NCI-H446 treated with DMSO at 0.1 percent for 48 hours (cell line): ENCODE data around the gene PROX1.

ENCODE experiments used
- DNase-seq: peaks from one replicate; lab custom pipeline; 2025; lab: John Stamatoyannopoulos, UW

Gene PROX1

GRCh38 chr1:213997772-213998107 lies 10.0 kb downstream of the PROX1 start:
- DNase-seq, result no peak

DNA sequence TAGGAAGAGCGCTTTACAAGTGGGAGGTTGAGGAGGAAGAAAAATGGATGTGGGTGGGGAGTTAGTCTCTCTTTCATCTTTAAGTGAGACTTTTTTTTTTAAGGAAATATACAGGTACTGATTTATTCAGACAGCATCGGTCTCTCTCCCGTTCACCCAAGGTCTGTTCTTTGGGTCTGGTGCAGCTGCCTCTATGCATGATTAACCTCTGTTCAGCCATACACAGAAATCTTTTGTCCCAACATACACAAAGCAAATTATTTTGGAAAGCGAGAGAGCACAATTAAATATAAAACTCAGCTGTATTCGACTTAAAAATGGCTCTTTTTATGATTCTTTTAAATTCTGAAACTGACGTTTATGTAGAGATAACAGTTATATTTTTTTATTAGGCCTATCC lies 11.0 kb downstream of the PROX1 start:
- DNase-seq, result no peak

DNA sequence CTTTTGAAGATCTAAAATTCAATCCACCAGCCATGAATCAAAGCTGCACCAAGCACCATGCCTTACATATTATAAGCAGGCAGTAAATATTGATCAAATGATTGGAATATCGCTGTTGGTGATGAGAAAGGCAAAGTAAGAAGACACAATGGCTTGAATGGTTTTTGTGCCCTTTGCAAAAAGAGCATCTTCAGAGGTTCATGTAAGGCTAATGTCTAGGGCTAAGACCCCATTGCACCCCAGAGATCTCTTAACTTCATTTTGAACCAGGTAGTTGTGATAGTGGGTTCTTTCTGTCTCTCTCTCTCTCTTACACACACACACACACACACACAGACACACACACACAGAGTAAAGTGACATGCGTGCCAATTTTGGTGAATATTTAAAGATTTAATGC lies 12.0 kb downstream of the PROX1 start:
- no peak for DNase-seq

GRCh38 chr1:214002060-214002459 lies 14.3 kb downstream of the PROX1 start:
- DNase-seq, result no peak

DNA sequence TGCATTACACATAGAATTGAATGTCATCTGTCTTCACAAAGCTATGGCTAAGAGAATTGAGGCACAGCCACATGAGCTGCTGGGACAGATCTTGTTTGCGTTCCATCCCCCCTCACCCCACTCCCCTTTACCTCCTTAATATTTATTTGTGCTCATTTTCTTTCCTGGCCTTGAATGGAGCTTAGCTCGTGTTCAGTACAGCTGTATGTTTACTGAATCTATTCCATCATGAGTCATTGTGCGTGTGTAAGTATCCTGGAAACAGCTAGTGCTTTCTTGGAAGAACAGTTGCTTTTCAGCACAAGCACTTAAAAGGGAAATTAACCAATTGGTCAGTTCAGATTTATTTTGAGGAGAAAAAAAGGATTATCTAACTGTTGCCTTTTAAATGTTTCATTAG lies 14.7 kb downstream of the PROX1 start:
- DNase-seq, result peak; percentile 94

DNA sequence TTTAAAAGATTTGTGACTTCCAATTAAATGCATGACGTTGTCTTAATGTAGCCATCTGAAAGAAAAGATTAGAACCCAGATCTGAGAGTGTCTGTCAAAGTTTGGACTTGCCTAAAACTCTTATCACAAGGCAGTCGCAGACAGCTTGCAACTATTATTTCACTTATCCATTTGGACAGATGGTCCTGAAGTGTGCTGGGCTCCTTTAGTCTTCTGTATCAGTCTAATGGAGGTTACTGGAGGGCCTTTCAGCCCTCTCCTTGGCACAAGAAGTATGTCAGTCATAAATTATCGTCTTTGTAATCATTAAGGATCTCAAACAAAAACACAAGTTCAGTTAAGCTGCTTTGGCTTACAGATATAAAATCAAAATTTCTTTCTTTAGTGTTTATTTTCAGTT lies 15.5 kb downstream of the PROX1 start:
- peak; percentile 95 for DNase-seq

- peak; percentile 89 for DNase-seq
Measured at GRCh38 chr1:214004014-214004413, 16.2 kb downstream of the PROX1 start.

DNA sequence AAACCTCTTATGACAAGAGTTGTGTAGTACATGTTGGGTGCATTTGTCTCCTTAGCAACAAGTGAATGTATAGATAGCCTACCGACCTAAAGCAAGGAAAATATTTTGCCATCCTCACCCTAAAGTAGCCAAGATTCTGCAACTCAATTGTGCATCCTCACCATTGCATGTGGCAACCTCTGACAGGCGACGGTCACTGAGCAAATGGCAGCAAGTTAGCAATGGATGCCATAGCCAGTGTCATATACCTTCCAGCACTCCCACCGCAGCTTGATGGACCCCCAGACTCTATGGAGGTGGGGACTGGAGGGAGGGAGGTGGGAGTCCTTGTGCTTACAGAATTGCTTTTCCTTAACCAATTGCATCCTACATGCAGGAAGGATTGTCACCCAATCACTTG lies 17.0 kb downstream of the PROX1 start:
- DNase-seq, result no peak

- DNase-seq, result no peak
Measured at GRCh38 chr1:214005708-214006107, 17.9 kb downstream of the PROX1 start.

- DNase-seq, result no peak
Measured at GRCh38 chr1:214006845-214007244, 19.1 kb downstream of the PROX1 start.

- DNase-seq, result no peak
Measured at GRCh38 chr1:214008347-214008746, 20.6 kb downstream of the PROX1 start.

DNA sequence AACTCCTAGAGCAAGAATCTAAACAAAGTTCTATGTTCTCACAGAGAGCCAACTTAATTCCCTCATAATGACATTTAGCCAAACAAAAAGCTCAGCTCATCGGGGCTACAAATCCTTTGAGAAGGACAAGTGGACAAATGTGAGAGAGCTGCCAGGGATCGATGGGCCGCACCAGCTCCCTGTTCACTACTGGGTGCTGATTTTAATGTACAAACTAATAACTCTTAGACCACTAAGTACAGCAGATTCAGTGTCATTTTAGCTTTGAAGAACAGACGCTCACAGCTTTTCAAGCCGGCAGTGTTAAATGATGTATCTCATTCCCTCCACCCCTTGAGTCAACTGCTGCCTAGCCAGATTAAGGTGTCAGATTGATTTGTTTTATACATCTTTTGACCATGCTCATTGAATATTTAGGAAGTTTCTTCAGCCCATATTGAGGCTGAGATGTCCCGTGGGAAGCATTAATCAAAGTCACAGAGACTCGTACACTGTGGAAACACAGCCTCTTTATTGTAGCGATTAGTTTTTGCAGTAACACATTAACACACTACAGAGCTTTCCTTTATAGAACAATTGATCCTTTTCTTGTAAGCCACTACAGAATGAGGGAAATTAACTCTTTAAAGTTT lies 21.1 kb downstream of the PROX1 start:
- no peak for DNase-seq

DNA sequence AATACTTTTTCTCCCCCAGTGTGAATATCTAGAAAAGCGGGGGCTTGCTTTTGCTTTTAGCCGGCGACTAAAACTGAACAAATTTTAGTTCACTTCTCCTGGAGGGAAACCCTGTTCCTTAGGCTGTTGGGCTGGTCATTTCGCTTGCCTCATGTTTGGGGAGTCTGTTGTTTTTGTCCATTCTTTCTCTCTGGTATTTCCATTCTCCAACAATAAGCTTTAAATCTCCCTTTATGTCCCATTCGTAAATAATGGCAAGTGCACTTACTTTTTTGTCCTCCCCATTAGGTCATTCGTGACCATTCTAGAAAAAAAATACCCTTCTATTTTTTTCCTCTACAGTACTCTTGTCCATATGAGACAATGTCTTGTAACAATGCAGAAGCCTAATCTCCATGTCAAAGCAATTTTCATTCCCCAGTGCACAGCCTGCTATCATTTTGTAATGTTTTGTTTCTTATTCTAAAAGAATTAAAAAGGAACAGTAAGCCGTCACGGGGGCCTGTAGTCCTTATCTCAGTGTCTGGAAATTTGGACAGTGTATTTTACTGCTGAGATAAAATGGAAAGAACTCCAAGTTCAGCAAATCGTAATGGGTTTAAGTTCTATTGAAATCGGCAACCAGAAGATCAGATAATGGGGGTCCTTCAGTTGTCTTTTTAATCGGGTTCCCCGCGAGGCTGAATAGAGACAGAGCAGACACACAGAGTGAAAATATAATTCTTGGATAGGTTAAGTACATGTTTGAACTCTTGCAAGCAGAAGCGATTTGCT lies 21.8 kb downstream of the PROX1 start:
- DNase-seq, result no peak

- no peak for DNase-seq
Measured at GRCh38 chr1:214010197-214010573, 22.4 kb downstream of the PROX1 start.

DNA sequence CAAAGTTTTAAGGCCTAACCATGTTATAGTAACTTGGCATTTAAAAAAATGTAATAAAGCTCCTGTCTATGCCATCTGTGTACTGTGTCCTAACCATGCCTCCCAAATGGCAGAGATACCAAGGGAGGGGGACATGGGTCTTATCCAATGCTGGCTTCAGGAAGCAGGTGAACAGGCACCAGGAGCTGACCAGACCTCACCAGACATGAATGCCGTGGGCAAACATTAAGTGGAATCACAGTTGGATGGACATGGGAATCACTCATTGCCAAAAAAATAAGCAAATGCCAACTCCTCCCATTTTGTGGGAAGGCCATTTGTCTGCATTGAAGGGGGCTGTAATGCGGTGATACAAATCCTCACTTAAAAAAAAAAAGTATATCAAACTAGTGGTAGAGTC lies 22.9 kb downstream of the PROX1 start:
- DNase-seq, result no peak

DNA sequence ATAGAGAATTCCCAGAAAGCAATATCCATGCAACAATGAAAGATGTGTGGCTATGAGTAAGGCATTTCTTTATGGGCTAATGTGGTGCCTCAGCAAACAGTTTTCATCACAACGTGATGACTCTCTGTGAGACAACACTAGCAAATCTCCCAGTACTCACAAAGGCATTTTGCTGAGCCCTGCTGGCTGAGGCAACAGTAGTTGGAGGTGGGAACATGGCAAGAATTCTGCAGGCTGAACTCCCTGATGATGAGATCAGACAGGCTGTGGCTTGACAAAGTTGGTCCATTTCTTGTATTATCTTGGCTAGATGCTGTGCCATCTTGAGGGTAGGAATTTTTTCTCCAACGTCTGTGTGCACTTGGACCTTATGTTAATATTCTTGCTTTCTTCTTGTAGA lies 24.6 kb downstream of the PROX1 start:
- DNase-seq, result no peak

DNA sequence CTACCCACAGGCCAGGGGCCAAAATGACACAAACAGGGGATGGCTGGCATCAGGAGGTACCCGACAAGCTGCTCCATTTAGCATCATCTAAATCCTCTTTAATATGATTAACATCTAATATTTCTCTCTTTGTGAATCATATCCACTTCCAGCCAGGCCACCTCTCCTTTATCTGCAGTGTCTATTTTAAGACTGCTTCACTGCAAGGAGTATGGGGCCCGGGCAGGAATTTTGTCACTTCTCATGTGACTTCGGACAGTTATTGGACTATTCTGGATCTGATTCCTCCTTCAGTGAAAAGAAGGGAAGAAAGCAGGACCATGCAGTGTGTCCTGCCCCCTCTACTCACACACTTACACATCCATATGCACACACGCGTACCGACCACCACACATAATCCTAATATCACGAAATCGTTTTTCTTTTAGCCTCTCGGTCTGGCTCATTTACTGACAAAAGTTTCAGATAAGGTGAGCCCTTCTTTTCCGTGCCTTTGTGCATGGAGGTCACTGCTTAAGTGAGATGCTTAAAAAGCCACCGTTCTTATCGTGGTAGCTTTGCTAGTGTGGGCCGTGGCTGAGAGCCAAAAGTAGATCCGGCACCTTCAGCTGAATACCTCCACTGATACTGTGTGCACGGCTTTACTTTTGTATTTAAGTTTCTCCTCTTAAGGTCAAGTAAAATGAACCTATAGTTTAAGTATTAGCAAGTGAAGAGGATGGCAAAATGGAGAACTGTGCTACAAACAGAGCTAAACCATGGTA lies 26.0 kb downstream of the PROX1 start:
- DNase-seq, result no peak

DNA sequence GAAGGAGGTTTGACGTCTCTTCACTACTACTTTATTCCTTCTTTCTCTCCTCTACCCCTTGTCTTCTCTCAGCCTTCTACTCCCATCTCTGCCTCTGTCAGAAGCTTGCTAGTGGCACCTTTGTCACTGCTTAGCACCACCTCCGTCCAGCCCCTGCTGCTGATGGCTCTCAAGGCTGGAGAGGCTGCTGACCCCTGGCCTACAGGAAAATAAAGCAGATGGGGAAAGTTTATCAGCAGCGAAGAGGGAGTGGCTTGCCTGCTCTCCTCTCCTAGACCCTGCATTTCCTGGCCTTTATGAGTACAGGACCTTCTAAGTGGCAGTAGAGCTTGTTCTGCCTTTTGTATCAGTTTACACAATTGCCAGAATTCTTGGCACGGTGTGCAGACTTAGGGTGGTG lies 27.0 kb downstream of the PROX1 start:
- DNase-seq, result no peak

DNA sequence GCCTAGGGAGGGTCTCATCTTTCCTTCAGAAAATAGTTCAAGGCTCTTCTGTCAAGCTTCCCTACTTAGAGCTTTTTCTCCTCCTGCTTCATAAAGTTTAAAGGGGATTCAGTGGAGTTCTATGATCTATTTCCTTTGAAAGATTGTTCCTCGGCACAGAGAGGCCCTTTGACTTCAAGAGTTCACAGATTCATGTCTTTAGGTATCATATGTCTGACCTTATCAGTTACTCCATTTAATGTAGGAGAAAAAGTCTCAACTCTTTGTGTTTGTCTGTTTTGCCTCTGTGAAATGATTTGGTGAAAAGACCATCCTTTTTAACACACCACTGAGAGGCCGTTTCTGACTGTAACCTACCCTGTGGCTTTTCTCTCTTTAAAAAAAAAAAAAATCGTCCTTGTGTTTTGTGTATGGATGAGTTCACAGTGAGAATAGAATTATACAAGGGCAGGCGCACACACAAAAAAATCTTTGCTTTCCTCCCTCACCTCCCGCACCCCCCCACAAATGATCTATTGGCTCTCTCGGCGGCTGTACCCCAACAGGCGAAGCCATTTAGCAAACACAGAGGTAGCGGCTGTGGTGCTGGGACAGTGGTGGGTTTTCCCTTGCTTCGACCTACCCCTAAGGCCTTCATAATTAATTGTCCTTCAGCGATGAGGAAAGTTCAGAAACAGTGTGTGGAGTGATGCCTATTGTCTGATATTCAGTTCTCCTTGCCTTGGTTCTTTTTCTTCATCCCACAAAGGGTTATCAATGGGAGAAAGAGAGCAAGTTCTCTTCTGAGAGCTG lies 29.6 kb downstream of the PROX1 start:
- no peak for DNase-seq

DNA sequence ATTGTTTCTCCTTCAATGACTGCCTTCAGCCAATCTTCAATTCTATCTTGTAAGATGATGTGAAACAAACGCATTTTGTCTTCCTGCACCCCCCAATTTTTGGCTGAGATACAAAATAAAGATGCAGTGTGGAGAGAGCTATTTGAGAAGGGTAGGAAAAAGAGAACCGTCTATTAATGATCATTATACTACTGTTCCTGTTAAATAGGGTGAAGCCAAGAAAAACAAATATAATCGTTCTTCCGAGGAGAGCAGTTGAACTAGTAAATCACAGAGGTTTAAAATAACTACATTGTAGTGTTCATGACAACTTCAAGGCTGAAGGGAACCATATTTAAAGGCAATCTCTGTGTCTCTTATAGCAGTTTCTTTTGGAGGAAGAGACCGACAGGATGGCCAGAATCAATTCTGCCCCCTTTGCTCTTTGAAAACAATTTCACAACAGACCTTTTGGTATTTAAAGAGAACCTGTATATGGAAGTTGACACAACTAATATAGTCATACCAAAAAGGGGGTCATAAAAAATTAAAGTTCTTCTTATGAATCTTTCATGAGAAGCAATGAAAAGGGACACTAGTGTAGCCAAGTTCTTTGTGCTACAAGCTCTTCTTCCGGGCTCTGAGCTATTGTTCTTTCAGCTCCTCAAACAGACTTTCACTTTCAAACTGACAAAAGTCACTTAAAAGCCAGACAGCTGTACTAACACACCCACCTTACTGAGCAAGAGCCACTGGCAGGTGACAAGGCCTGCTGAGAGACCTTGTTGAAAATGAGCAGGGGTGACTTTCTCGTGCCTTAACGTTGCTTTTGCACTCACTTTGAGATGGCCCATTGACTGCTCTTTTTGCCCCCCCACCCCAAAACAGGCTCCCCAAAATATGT lies 30.9 kb downstream of the PROX1 start:
- DNase-seq, result peak; percentile 17

DNA sequence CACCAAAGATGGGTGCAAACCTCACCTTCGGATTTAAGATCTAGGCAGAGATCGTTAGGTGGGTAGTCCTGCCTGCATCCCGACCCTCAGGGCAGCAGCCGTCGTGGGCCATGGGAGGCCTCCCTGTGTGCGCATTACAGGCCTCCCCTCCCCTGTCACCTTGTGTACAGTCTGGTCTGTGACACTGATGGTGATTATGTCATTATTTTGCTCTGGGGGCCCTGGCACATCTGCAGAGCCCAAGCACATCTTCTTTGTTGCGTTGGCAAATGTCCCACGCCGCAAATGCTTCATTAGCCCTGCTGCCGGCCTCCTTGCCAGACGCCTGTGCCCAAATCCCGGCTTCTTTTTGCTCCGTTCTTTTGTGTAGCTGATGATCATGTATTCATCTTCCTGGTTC lies 31.7 kb downstream of the PROX1 start:
- DNase-seq, result peak; percentile 58

GRCh38 chr1:214021321-214021720 lies 33.5 kb downstream of the PROX1 start:
- no peak for DNase-seq
